ENCODE measurements around the gene ATP6AP1. TPM values are rescaled to one million over a fixed set of nuclear protein-coding genes. Genes with fewer than 3 reads are reported as not detected.
"Not testable (repeated sequence)": the region's sequence is repeated elsewhere in the genome, so short reads cannot be mapped to it uniquely, and the experiment has no call there.

ATP6AP1 gene
- total RNA-seq, 2 donors from 2014 or later = 50.3 to 77.7 TPM

- H3K27ac ChIP-seq = peak overlapping the region in 1 of 2 donors; percentile 91
- no peak for DNase-seq (ENCODE audit: low spot score)
Measured at GRCh38 chrX:154381271-154381670, 47.2 kb upstream of the ATP6AP1 start.

GRCh38 chrX:154382483-154383069 is 45.9 kb upstream of the ATP6AP1 start:
- Histone ChIP-seq H3K27me3 (no peaks in the 10 kb centered on the region), H3K4me1 (peaks cover 0 to 13% of the 10 kb centered on the region in 2 donors), H3K27ac (no peak overlapping the region), H3K4me3 (no peak overlapping the region), H3K9me3 (no peaks in the 10 kb centered on the region), H3K36me3 (no peaks in the 10 kb centered on the region)
- DNase-seq (ENCODE audit: low spot score) = no peak
- TF ChIP-seq CTCF (IDR thresholded peaks at IDR 0.05) = no peak

More at GRCh38 chrX:154381271-154381670, 47.2 kb upstream of the ATP6AP1 start:
- Histone ChIP-seq H3K4me3 (no peak overlapping the region), H3K27me3 (no peaks in the 10 kb centered on the region), H3K4me1 (peaks cover 0 to 13% of the 10 kb centered on the region in 2 donors), H3K9me3 (no peaks in the 10 kb centered on the region), H3K36me3 (no peaks in the 10 kb centered on the region)
- TF ChIP-seq CTCF (IDR thresholded peaks at IDR 0.05) = no peak

GRCh38 chrX:154383359-154384283 is 44.9 kb upstream of the ATP6AP1 start:
- Histone ChIP-seq H3K27ac (no peak overlapping the region), H3K9me3 (no peaks in the 10 kb centered on the region), H3K36me3 (no peaks in the 10 kb centered on the region), H3K27me3 (no peaks in the 10 kb centered on the region), H3K4me3 (no peak overlapping the region), H3K4me1 (peaks cover 0 to 13% of the 10 kb centered on the region in 2 donors)
- no peak for DNase-seq (ENCODE audit: low spot score)
- no peak for TF ChIP-seq CTCF (IDR thresholded peaks at IDR 0.05)

GRCh38 chrX:154384284-154384892 is 44.1 kb upstream of the ATP6AP1 start:
- H3K4me3 ChIP-seq = no peak overlapping the region
- DNase-seq (ENCODE audit: low spot score) = no peak
- peaks cover 0 to 13% of the 10 kb centered on the region in 2 donors for H3K4me1 ChIP-seq
- TF ChIP-seq CTCF (IDR thresholded peaks at IDR 0.05) = peak in 1 of 2 donors; percentile 65
- H3K27ac ChIP-seq = peak overlapping the region in 1 of 2 donors; percentile 16
- no peaks in the 10 kb centered on the region for H3K27me3 ChIP-seq
- no peaks in the 10 kb centered on the region for H3K36me3 ChIP-seq
- H3K9me3 ChIP-seq = no peaks in the 10 kb centered on the region

GRCh38 chrX:154388094-154388493 is 40.4 kb upstream of the ATP6AP1 start:
- H3K27me3 ChIP-seq; DNase-seq (ENCODE audit: low spot score); H3K27ac ChIP-seq; H3K9me3 ChIP-seq; H3K4me3 ChIP-seq; H3K4me1 ChIP-seq; H3K36me3 ChIP-seq: not testable (repeated sequence)

- H3K36me3 ChIP-seq; DNase-seq (ENCODE audit: low spot score); H3K4me1 ChIP-seq; H3K27me3 ChIP-seq; H3K4me3 ChIP-seq; H3K9me3 ChIP-seq; H3K27ac ChIP-seq: not testable (repeated sequence)
Measured at GRCh38 chrX:154388649-154389048, 39.8 kb upstream of the ATP6AP1 start.

GRCh38 chrX:154389812-154390747 is 38.4 kb upstream of the ATP6AP1 start:
- H3K36me3 ChIP-seq; DNase-seq (ENCODE audit: low spot score); H3K27me3 ChIP-seq; H3K4me1 ChIP-seq; H3K9me3 ChIP-seq: not testable (repeated sequence)
- Histone ChIP-seq H3K27ac (peak overlapping the region in 1 of 2 donors; percentile 43), H3K4me3 (peak overlapping the region; percentile 26)

GRCh38 chrX:154396363-154396762 is 32.1 kb upstream of the ATP6AP1 start:
- not testable (repeated sequence) for H3K9me3 ChIP-seq; DNase-seq (ENCODE audit: low spot score); H3K27me3 ChIP-seq; H3K4me3 ChIP-seq
- peak overlapping the region in 1 of 2 donors; percentile 99 for H3K27ac ChIP-seq
- H3K4me1 ChIP-seq = peaks cover 0 to 18% of the 10 kb centered on the region in 2 donors
- H3K36me3 ChIP-seq = peaks cover 25% of the 10 kb centered on the region
